BJ (cell line): ENCODE results near the gene CACNA1C. TPM values are rescaled to one million over a fixed set of nuclear protein-coding genes. Genes with fewer than 3 reads are reported as not detected.

Source experiments
- CTCF ChIA-PET: fragments of 350-600 bp; formaldehyde crosslinking; extraction: SDS; loops from one replicate; lab custom pipeline; 2021; ENCODE audit warnings: antibody characterized with exemption, inconsistent platforms; lab: Yijun Ruan, JAX
- POLR2A ChIA-PET: fragments of 300-600 bp; sonication (Branson Sonifier 250); formaldehyde crosslinking; extraction: SDS; loops from one replicate; lab custom pipeline; 2021; ENCODE audit warnings: antibody characterized with exemption; lab: Charles Lee
- DNase-seq: peaks from one replicate; pipeline ENCODE4 v3.0.0-alpha.2; 2011; ENCODE audit warnings: low read depth
- H3K27me3 ChIP-seq: 2 replicates; pipeline ENCODE4 v1.6.0; 2011; ENCODE audit warnings: low read length; ENCODE audit not compliant: control insufficient read depth, insufficient read depth
- H3K36me3 ChIP-seq: 2 replicates; pipeline ENCODE4 v1.5.1; 2011; ENCODE audit warnings: low read length; ENCODE audit not compliant: control insufficient read depth, insufficient read depth
- H3K4me3 ChIP-seq: 2 replicates; pipeline ENCODE4 v1.5.1; 2011; ENCODE audit warnings: low read depth, mild to moderate bottlenecking, control low read depth, low read length
- CTCF ChIP-seq: IDR thresholded peaks from 2 replicates; pipeline ENCODE4 v1.5.1; 2011; ENCODE audit warnings: low read depth, mild to moderate bottlenecking, control low read depth, inconsistent platforms, low read length, moderate library complexity; ENCODE audit not compliant: insufficient read depth
- polyA plus RNA-seq: library from polyadenylated mRNA; depleted of rRNA; stranded (reverse); fragments of >200 nt; gene quantifications from 2 replicates; pipeline ENCODE4 v1.2.3, GENCODE V29; 2011

Gene CACNA1C
- polyA plus RNA-seq, 1 experiment = 14.7 TPM

GRCh38 chr12:2416158-2416557, 363.4 kb downstream of the CACNA1C start:
- Histone ChIP-seq H3K36me3 (no peaks in the 10 kb centered on the region; the same call in none of the 2 replicates), H3K4me3 (no peak overlapping the region), H3K27me3 (no peaks in the 10 kb centered on the region)
- TF ChIP-seq CTCF = no peak
- CTCF ChIA-PET = interaction anchor here (0.6 to 1.2 kb wide), 2 partner anchors 20 to 380 kb away, joined by 3 read pairs; no protein-coding TSS in a partner anchor
- POLR2A ChIA-PET = no interaction called here
- DNase-seq = no peak

GRCh38 chr12:2417481-2418160, 364.8 kb downstream of the CACNA1C start:
- Histone ChIP-seq H3K4me3 (no peak overlapping the region), H3K36me3 (no peaks in the 10 kb centered on the region; the same call in none of the 2 replicates), H3K27me3 (no peaks in the 10 kb centered on the region)
- no peak for TF ChIP-seq CTCF
- ChIA-PET CTCF (interaction anchor here (0.6 kb wide), 1 partner anchor 13 kb away, joined by 3 read pairs; no protein-coding TSS in a partner anchor), POLR2A (no interaction called here)
- DNase-seq = no peak

- no peak overlapping the region for H3K4me3 ChIP-seq
- TF ChIP-seq CTCF = no peak
- no peaks in the 10 kb centered on the region for H3K27me3 ChIP-seq
- no peak for DNase-seq
- H3K36me3 ChIP-seq = no peaks in the 10 kb centered on the region; the same call in none of the 2 replicates
- ChIA-PET POLR2A (no interaction called here), CTCF (interaction anchor here (0.6 kb wide), 1 partner anchor 12 kb away, joined by 3 read pairs; no protein-coding TSS in a partner anchor)
Measured at GRCh38 chr12:2418579-2418978, 365.8 kb downstream of the CACNA1C start.

- no peaks in the 10 kb centered on the region for H3K27me3 ChIP-seq
- H3K4me3 ChIP-seq = no peak overlapping the region
- no peak for TF ChIP-seq CTCF
- H3K36me3 ChIP-seq = no peaks in the 10 kb centered on the region; the same call in 1 of the 2 replicates
- no peak for DNase-seq
- CTCF ChIA-PET = interaction anchor here (0.9 kb wide), 1 partner anchor 26 kb away, joined by 4 read pairs; no protein-coding TSS in a partner anchor
- POLR2A ChIA-PET = no interaction called here
Measured at GRCh38 chr12:2422591-2422990, 369.8 kb downstream of the CACNA1C start.

GRCh38 chr12:2429032-2429431, 376.2 kb downstream of the CACNA1C start:
- ChIA-PET CTCF (no interaction called here), POLR2A (no interaction called here)
- H3K27me3 ChIP-seq = no peaks in the 10 kb centered on the region

More at GRCh38 chr12:2429032-2429431, 376.2 kb downstream of the CACNA1C start:
- no peak for TF ChIP-seq CTCF
- no peak overlapping the region for H3K4me3 ChIP-seq
- 0 out of 2 replicates have a peak, but pooled peaks cover 1% of the 10 kb centered on the region for H3K36me3 ChIP-seq
- DNase-seq = no peak
